Heart right ventricle (tissue), 16 donors: Measurements from ENCODE around the gene MICAL3. TPM values are rescaled to one million over a fixed set of nuclear protein-coding genes. Genes with fewer than 3 reads are reported as not detected.

Source experiments
- ATAC-seq, 8 donors: fragments of 200-7000 bp; cut with Tn5 transposase; one replicate each; pipeline ENCODE4 v1.9.1; 2020; ENCODE audit warnings: mild to moderate bottlenecking in 8 of 8, moderate library complexity in 8 of 8, moderate number of reproducible peaks in 1 of 8
- DNase-seq, 2 donors: peaks; one replicate each; pipeline ENCODE4 v3.0.0-alpha.2; 2020
- H3K27ac ChIP-seq, 10 donors: fragments of 200-600 bp; sonication (generic) in 2 of 10; one replicate each; pipeline versions ENCODE4 v1.5.0 to v1.8.0; 2020 to 2022; ENCODE audit warnings: mild to moderate bottlenecking in 3 of 10
- H3K27me3 ChIP-seq, 7 donors: fragments of 200-600 bp; one replicate each; pipeline ENCODE4 v1.8.0; 2021 to 2022; ENCODE audit warnings: mild to moderate bottlenecking in 2 of 7
- H3K36me3 ChIP-seq, 9 donors: fragments of 200-600 bp; sonication (generic) in 1 of 9; one replicate each; pipeline versions ENCODE4 v1.5.0 to v1.8.0; 2020 to 2022; ENCODE audit warnings: mild to moderate bottlenecking in 2 of 9
- H3K4me1 ChIP-seq, 9 donors: fragments of 200-600 bp; sonication (generic) in 1 of 9; one replicate each; pipeline versions ENCODE4 v1.5.0 to v1.8.0; 2020 to 2022; ENCODE audit warnings: mild to moderate bottlenecking in 4 of 9
- H3K4me3 ChIP-seq, 10 donors: fragments of 200-600 bp; sonication (generic) in 2 of 10; one replicate each; pipeline versions ENCODE4 v1.5.0 to v1.8.0; 2020 to 2022; ENCODE audit warnings: mild to moderate bottlenecking in 7 of 10, moderate library complexity in 2 of 10
- H3K9me3 ChIP-seq, 11 donors: fragments of 200-600 bp in 10 of 11; sonication (generic) in 2 of 11; one replicate each; pipeline versions ENCODE4 v1.5.0 to v1.8.0; 2013 to 2022; ENCODE audit warnings: mild to moderate bottlenecking in 2 of 11, control low read depth in 1 of 11, moderate library complexity in 1 of 11
- CTCF ChIP-seq, 9 donors: fragments of 200-600 bp; sonication (generic) in 2 of 9; IDR thresholded peaks; one replicate each; pipeline versions ENCODE4 v1.5.0 to v1.8.0; 2021 to 2022; ENCODE audit warnings: antibody characterized with exemption in 9 of 9, mild to moderate bottlenecking in 5 of 9, moderate library complexity in 1 of 9
- WGBS, 2 donors: extraction: QIAGEN DNeasy Blood & Tissue Kit; methylation state at CpG; one replicate each; pipeline ENCODE4 v1.1.7; 2013; ENCODE audit warnings: inconsistent platforms in 1 of 2; 5-methylcytosine and 5-hydroxymethylcytosine counted together
- intact Hi-C, 10 donors: fragments of 100-400 bp; cut with DNase I; formaldehyde crosslinking; loops; one replicate each; pipeline versions ENCODE4 v1.11.1 to v1.14.2; 2022
- polyA plus RNA-seq, 2 donors: library from polyadenylated mRNA; stranded (reverse); fragments of 200-250 nt; gene quantifications; one replicate each; pipeline ENCODE4 v1.2.3, GENCODE V29; 2013
- total RNA-seq, 10 donors: library from RNA; stranded (reverse); fragmentation: NEBNext Ultra II Directional in 3 of 10; extraction: Animal tissue kit (Norgen Biotek cat#: 25700) in 3 of 10; gene quantifications; one replicate each; pipeline versions ENCODE4 v1.2.1 to v1.2.4, GENCODE V29; 2021 to 2023
- donor health status: Arrhythmogenic right ventricular cardiomyopathy.
- donor health status: ischemic (EF 13 %, LVEDD 7.1; RV severe dilation, severe dysfunction).
- donor health status: healthy with polysubstance abuse.
- donor health status: DM: no; HTN: yes; CAD: no.
- donor health status: DM: no; HTN: no; CAD: no.
- donor health status: ischemic (EF 25% LVEDD 6.9; RV normal size, moderate dysfunction).
- donor health status: ischemic (EF 25% LVEDD 5.7; RV mildly dilated, moderate dysfunction).
- donor health status: healthy.
- donor health status: DM: yes; HTN: yes; CAD: no.
- donor health status: Ischemic cardiomyopathy.
- donor health status: ischemic (EF 35%, LVEDD 5.7; RV mildly dilated, moderate dysfunction).
- donor health status: nonischemic (EF 11% LVEDD 7.7; RV severe dilation, severe dysfunction).
- donor health status: DM: yes; HTN: yes; CAD: no.
- donor health status: PGD.
- donor health status: ischemic (EF 29% LVEDD 5.4; RV normal size, mild dysfunction).
- donor health status: nonischemic (EF 23%, LVEDD 6.1; RV moderate dilation, normal function).

MICAL3 gene
- total and polyA plus RNA-seq, 12 donors, result 13.2 to 137 (median 109) TPM

- H3K27me3 ChIP-seq, result peaks cover 0 to 16% (median 0%) of the 10 kb centered on the region in 7 donors
- peaks cover 6 to 21% (median 15%) of the 10 kb centered on the region in 9 donors for H3K4me1 ChIP-seq
- TF ChIP-seq CTCF (IDR thresholded peaks at IDR 0.05), result no peak
- DNase-seq, result no peak
- 58% methylated on average over 29 of the region's 29 CpGs for WGBS, 2 donors
- H3K27ac ChIP-seq, result no peak overlapping the region
- H3K9me3 ChIP-seq, result no peaks in the 10 kb centered on the region
- intact Hi-C loops, result no loop called here
- H3K36me3 ChIP-seq, result no peaks in the 10 kb centered on the region
- H3K4me3 ChIP-seq, result peak overlapping the region in 4 of 10 donors; percentile 5 to 29 (median 23)
- ATAC-seq, result no peak
Observed at GRCh38 chr22:18048441-18048898, 24.1 kb upstream of the MICAL3 start.

GRCh38 chr22:18048041-18048440 is 23.7 kb upstream of the MICAL3 start:
- Histone ChIP-seq H3K27ac (no peak overlapping the region), H3K9me3 (no peaks in the 10 kb centered on the region), H3K4me1 (peaks cover 6 to 25% (median 17%) of the 10 kb centered on the region in 9 donors), H3K27me3 (peaks cover 0 to 16% (median 0%) of the 10 kb centered on the region in 7 donors), H3K4me3 (peak overlapping the region in 4 of 10 donors; percentile 5 to 29 (median 23)), H3K36me3 (no peaks in the 10 kb centered on the region)
- WGBS, 2 donors, result 87 to 88% methylated on average over 9 of the region's 9 CpGs
- intact Hi-C loops, result no loop called here
- DNase-seq (no peak), ATAC-seq (no peak)
- TF ChIP-seq CTCF (IDR thresholded peaks at IDR 0.05), result no peak

- H3K27ac ChIP-seq, result no peak overlapping the region
Observed at GRCh38 chr22:18045794-18046193, 21.4 kb upstream of the MICAL3 start.

GRCh38 chr22:18044548-18045271 is 20.3 kb upstream of the MICAL3 start:
- Histone ChIP-seq H3K27ac (peak overlapping the region in 9 of 10 donors; percentile 25 to 79 (median 60)), H3K4me1 (peaks cover 6 to 30% (median 20%) of the 10 kb centered on the region in 9 donors), H3K9me3 (no peaks in the 10 kb centered on the region), H3K4me3 (no peak overlapping the region), H3K27me3 (peaks cover 0 to 16% (median 0%) of the 10 kb centered on the region in 7 donors), H3K36me3 (no peaks in the 10 kb centered on the region)
- peak; percentile 76 to 80 for DNase-seq
- intact Hi-C loops, result no loop called here
- 25 to 35% methylated on average over 11 of the region's 11 CpGs for WGBS, 2 donors
- TF ChIP-seq CTCF (IDR thresholded peaks at IDR 0.05), result no peak
- peak; percentile 89 to 96 (median 92) for ATAC-seq

More at GRCh38 chr22:18045794-18046193, 21.4 kb upstream of the MICAL3 start:
- no peaks in the 10 kb centered on the region for H3K9me3 ChIP-seq
- H3K4me3 ChIP-seq, result no peak overlapping the region
- no peaks in the 10 kb centered on the region for H3K36me3 ChIP-seq
- ATAC-seq, result no peak
- no peak for DNase-seq
- peaks cover 0 to 16% (median 0%) of the 10 kb centered on the region in 7 donors for H3K27me3 ChIP-seq
- H3K4me1 ChIP-seq, result peaks cover 6 to 30% (median 20%) of the 10 kb centered on the region in 9 donors
- intact Hi-C loops, result no loop called here
- TF ChIP-seq CTCF (IDR thresholded peaks at IDR 0.05), result no peak
- 95 to 96% methylated on average over 4 of the region's 4 CpGs for WGBS, 2 donors
